ENCODE data around the gene FUT7.
"Not testable (repeated sequence)": the region's sequence is repeated elsewhere in the genome, so short reads cannot be mapped to it uniquely, and the experiment has no call there.

The FUT7 gene

DNA sequence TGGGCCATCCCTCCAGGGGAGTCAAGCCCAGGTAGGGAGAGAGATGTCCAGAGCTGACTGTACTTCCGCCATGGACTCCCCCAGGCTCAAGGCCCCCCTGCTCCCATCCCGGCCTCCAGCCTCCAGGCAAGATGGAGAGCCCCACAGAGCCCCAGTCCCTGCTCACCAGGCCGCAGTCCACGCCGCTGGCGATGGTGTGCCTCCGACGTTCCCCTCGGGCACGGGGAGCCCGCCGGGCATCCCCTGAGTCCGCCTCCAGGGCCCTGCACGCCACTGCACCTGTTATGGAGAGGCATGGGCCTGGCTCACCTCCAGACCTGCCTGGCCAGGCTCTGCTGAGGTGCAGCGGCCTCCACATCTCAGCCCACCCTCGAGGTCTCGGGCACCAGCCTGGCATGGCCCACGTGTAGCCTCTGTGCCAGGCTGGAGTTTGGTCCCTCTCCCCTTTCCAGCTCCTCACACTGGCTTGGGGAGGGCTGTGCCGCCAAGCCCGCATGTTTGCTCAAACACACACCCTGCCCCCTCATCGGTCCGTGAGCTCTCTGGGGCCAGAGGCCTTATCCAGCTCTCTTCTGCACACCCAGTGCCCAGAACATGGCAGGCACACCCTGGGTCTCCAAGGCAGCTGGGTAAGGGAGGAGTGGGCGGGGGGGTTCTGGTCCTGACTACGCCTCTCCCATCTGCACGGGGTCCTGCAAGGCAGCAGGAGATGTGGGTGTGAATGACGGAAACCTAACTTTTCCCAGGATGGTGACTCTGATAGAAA is 34.4 kb upstream of the FUT7 start:
- no peak for DNase-seq

DNA sequence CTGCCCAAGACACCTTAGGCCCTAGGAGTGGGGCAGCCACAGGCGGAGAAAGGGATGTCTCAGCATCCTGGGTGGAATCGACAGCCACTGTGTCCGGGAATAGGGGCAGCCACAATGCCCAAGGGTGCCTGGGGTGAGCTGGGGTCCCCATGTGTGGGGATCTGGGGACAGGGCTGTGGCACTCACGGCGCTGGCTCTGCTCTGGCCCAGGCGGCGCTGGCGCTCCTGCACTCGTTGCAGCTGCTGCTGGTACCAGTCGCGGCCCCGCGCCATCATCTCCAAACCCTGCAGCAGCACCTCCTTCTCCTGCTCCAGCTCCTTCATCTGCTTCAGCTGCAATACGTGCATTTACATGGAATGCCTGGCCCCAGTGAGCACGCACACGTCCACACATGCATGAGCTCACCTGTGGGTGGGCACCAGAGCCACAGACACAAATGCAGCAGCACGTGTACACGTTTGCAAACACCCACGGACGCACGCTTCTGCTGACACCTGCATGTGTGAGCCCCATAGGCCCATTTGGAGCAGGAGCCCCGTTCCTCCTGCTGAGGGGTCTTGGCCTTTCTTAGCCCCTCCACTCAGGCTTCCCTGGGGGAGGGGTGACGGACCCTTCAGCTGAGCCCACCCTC is 33.6 kb upstream of the FUT7 start:
- no peak for DNase-seq

- DNase-seq, result no peak
These were observed 32.9 kb upstream of the FUT7 start for GRCh38 chr9:137064880-137065164.

DNA sequence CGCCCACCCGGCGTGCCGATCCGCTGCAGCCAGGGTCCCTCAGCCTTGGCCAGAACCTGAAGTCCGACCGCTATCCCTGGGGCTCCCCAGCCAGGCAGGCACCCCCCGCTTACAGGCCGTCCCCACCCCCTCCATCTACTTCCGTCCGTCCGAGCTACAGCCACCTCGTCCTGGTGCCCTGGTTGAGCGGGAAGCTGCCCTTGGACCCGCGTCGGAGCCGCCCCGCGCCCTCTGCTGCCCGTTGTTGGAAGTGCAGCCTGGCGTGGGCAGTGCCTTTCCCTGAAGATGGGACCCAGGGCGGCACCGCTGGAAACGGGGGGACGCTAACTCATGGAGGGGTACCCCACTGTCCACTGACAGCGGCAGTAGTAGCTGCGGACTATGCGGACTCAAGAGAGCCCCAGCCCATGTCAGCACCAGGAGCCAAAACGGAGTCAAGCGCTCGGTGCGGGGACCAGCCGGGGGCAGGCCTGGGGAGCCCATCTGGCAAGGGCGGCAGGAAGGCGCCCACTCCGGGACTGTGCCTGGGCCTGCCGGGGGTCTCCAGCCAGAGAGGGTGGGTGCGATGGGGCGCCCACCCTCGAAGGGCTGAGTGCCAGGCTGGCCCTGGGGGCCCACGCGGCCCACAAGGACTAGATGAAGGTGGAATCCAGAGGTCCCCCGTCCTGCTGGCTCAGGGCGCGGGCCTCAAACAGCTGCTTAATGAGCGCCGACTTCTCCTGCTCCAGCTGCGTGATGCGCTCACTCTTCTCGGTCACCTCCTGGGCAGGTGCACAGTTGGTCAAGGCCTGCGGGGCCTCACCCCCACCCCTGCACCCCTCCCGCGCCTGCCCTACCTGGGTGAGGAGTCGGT is 32.4 kb upstream of the FUT7 start:
- DNase-seq, result no peak

- DNase-seq, result no peak
These were observed 31.6 kb upstream of the FUT7 start for GRCh38 chr9:137063311-137064026.

GRCh38 chr9:137062798-137063197 is 30.9 kb upstream of the FUT7 start:
- not testable (repeated sequence) for DNase-seq

- no peak for DNase-seq
These were observed 30.5 kb upstream of the FUT7 start for GRCh38 chr9:137062384-137062783.

GRCh38 chr9:137058521-137059234 is 26.8 kb upstream of the FUT7 start:
- no peak for DNase-seq

GRCh38 chr9:137057545-137057944 is 25.7 kb upstream of the FUT7 start:
- no peak for DNase-seq

DNA sequence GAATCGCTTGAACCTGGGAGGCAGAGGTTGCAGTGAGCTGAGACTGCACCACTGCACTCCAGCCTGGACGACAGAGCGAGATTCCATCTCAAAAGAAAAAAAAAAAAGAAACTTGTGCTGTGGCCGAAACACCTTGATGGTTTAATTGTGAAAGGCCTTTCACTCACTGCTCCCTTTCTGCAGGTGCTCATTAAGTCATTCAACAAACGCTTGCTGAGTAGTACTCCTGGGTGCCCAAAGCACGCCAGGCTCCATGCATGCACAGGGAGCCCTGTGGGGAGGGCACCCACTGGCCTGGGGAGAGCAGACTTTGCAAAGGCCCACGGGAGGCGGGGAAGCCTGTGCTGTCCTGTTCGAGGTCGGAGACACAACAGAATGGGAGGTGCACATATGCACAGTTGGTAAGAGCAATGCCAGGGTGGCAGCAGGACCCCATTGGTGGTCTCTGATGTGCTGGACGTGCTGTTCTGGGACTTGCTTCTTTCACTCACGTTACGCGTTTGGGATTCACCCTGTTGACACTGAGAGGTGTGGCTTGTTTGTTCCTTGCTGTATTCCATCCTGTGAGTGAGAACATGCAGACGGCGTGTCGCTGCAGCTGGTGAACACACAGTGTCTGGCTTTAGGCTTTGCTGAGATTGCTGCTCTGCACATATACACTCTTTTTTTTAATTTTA is 25.0 kb upstream of the FUT7 start:
- DNase-seq, result no peak

- no peak for DNase-seq
These were observed 23.8 kb upstream of the FUT7 start for GRCh38 chr9:137055385-137056364.

GRCh38 chr9:137054932-137055384 is 23.1 kb upstream of the FUT7 start:
- no peak for DNase-seq

DNA sequence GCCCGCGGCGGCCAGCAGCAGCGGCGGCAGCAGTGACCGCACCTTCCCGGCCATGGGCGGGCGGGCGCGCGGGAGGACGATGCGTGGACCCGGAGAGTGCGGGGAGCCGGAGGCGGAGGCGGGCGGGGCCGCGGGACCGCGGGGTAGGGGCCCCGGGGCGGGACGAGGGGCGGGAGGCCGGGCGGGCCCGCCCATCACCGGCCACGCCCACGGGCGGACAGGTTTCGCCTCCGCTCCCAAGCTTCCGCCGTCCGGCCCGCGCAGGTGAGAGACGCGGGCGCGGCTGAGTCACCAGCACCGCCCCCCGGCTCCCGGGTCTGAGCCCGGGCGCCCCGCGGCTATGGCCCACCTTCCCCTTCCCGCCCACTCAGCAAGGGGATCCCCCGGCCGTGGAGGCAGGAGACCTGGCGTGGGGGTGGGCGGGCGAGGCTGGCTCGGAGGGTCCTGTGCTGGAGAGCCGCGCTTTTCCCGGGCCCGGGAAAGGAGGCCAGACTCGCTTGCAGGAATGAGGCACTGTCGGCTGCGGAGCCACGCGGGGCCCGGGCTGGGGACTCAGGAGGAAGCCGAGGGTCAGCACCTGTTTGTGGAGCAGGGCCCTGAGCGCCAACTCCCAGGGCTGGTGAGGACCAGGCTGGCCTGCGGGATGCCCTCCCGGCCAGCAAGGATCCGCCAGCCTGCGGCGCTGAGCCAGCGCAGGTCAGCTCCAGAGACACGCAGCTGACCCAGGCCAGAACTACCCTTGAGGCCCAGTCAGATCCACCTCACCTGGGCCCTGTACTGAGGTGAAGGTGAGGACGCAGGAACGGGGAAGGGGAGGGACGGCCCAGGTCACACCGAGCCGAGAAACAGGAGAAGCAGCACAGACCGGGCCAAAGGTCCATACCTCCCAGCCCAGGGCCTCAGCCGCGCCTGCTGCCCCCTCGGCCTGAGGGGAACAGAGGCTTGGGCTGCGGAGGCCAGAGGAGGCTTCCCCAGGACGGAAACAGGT is 22.4 kb upstream of the FUT7 start, which contains the start of gene ENTPD2:
Gene ENTPD2, minus strand, starts transcription at position 118 of the 988 bp plus-strand sequence. Its CDS starts 64 bp downstream, at position 54.
- no peak for DNase-seq

- DNase-seq, result no peak
These were observed 21.4 kb upstream of the FUT7 start for GRCh38 chr9:137052998-137053943.

GRCh38 chr9:137052293-137052692 is 20.4 kb upstream of the FUT7 start:
- no peak for DNase-seq

DNA sequence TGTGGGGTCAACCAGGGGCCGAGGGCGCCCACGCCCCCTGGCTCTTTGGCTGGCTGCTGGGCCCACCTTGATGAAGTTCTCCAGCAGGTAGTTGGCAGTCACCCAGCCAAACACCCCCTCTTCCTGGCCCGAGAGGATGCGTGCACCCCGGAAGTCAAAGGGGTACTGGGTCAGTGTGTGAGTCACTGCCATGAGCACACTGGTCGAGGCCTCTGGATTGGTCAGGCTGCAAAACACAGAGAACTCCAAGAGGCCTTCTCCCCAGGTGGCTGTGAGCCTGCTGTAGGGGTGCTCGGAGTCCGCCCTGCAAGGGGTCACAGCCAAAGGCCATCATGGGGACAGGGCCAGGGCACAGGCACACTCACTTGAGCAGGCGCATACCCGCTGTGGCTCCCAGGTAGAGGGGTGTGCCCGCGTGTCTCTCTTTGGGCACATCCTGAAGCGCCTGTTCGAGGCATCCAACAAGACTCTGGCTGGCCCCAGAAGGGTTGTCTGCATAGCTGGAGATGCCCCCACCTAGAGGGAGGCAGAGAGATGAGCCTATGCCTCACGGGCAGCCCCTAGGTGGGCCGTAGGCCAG is 19.3 kb upstream of the FUT7 start:
- no peak for DNase-seq

DNA sequence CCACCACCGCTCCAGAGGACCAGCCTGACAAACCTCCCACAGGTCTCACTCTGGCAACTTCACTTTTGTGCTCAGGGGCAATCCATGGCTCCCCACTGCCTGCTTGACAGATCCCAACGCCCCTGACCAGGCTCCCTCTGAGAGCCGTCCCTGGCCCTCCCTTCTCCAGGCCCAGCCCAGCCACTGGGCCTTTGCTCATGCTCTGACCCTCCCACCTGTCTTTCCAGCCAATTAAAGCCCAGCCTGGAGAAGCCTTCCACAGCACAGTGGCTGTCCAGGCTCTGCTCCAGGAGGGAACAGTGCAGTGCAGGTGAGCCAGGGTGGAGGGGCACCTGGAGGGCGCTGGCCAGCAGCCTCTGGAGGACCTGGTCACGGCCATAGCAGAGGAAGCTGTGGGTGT is 18.7 kb upstream of the FUT7 start:
- DNase-seq, result no peak

Data from SIG-M5 (cell line).